ENCODE results near the gene LZTS3.
"Not testable (repeated sequence)": the region's sequence is repeated elsewhere in the genome, so short reads cannot be mapped to it uniquely, and the experiment has no call there.

LZTS3 gene

DNA sequence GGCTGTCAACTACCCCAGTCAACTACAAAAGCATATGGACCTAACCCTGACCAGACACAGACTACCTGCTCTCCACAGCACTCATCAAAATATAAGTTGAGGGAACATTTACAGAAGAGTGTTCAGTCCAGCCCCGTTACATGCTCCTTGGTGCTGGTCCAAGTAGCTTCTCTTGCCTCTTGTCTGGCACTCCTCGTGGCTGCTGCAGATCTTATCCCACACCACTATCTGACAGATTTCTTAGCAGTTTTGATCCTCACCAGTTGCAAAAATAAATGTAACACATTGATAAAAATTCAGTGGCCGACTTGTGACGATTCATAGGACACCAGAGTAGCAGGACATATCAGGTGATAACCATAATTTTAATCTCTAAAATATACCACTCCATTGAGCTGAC is 44.3 kb downstream of the LZTS3 start:
- Histone ChIP-seq H3K4me1 (ENCODE audit: control insufficient read depth, insufficient read depth, low read length, poor library complexity, severe bottlenecking) (no peaks in the 10 kb centered on the region), H3K36me3 (ENCODE audit: control insufficient read depth, insufficient read depth, low read length) (peaks cover 2% of the 10 kb centered on the region), H3K27ac (ENCODE audit: low read depth, low read length, severe bottlenecking) (no peak overlapping the region), H3K9me3 (ENCODE audit: control insufficient read depth, low read length) (peaks cover 10% of the 10 kb centered on the region), H3K4me3 (ENCODE audit: extremely low read depth, insufficient read depth, low read length, poor library complexity, severe bottlenecking) (no peak overlapping the region)
- WGBS, 2 experiments (ENCODE audit: insufficient coverage in 2 of 2): 94 to 95% methylated on average over 3 to 4 of the region's 4 CpGs

DNA sequence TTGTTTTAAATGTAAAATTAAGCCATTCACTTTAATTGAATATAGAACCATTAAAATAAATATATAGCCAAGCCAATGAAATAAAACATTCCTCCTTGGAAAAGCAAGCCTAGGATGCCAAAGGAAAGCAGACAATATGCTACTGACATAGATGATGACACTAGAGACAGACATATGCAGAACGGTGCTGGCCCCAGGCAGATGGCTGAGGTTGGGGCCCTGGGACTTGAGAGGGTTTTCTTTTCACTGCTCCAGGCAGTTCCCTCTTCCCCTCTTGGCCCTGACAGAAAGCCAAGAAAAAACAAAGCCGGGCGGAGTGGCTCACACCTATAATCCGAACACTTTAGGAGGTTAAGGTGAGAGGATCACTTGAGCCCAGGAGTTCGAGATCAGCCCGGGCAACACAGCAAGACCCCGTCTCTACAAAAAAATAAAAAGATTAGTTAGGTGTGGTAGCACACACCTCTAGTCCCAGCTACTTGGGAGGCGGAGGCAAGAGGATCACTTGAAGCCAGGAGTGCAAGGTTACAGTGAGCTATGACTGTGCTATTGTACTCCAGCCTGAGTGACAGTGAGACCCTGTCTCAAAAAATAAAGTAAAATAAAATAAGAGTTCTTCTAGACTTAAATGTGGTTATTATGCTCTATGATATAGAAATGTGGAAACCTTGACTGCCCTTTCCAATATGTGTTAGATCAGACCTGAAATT is 44.9 kb downstream of the LZTS3 start:
- WGBS, 2 experiments (ENCODE audit: insufficient coverage in 2 of 2): 94 to 98% methylated on average over 4 to 6 of the region's 8 CpGs
- peaks cover 4% of the 10 kb centered on the region for H3K36me3 ChIP-seq (ENCODE audit: control insufficient read depth, insufficient read depth, low read length)
- H3K9me3 ChIP-seq (ENCODE audit: control insufficient read depth, low read length): peaks cover 13% of the 10 kb centered on the region
- H3K4me1 ChIP-seq (ENCODE audit: control insufficient read depth, insufficient read depth, low read length, poor library complexity, severe bottlenecking): no peaks in the 10 kb centered on the region
- H3K27ac ChIP-seq (ENCODE audit: low read depth, low read length, severe bottlenecking): no peak overlapping the region
- no peak overlapping the region for H3K4me3 ChIP-seq (ENCODE audit: extremely low read depth, insufficient read depth, low read length, poor library complexity, severe bottlenecking)

DNA sequence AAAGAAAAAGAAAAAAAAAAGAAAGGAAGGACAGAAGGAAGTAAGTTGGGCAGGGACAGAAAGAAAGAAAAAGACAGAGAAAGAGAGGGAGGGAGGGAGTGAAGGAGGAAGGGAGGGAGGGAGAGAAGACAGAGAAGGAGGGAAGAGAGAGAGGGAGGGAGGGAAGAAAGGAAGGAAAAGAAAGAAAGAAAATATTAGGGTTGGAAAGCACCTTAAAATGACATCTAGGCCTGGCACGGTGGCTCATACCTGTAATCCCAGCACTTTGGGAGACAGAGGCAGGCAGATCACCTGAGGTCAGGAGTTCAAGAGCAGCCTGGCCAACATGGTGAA is 46.9 kb downstream of the LZTS3 start:
- Histone ChIP-seq H3K36me3 (ENCODE audit: control insufficient read depth, insufficient read depth, low read length) (peaks cover 23% of the 10 kb centered on the region), H3K4me1 (ENCODE audit: control insufficient read depth, insufficient read depth, low read length, poor library complexity, severe bottlenecking) (no peaks in the 10 kb centered on the region), H3K9me3 (ENCODE audit: control insufficient read depth, low read length) (peaks cover 21% of the 10 kb centered on the region), H3K27ac (ENCODE audit: low read depth, low read length, severe bottlenecking) (no peak overlapping the region), H3K4me3 (ENCODE audit: extremely low read depth, insufficient read depth, low read length, poor library complexity, severe bottlenecking) (no peak overlapping the region)
- WGBS, 2 experiments (ENCODE audit: insufficient coverage in 2 of 2): 90 to 91% methylated on average over 1 of the region's 1 CpG

DNA sequence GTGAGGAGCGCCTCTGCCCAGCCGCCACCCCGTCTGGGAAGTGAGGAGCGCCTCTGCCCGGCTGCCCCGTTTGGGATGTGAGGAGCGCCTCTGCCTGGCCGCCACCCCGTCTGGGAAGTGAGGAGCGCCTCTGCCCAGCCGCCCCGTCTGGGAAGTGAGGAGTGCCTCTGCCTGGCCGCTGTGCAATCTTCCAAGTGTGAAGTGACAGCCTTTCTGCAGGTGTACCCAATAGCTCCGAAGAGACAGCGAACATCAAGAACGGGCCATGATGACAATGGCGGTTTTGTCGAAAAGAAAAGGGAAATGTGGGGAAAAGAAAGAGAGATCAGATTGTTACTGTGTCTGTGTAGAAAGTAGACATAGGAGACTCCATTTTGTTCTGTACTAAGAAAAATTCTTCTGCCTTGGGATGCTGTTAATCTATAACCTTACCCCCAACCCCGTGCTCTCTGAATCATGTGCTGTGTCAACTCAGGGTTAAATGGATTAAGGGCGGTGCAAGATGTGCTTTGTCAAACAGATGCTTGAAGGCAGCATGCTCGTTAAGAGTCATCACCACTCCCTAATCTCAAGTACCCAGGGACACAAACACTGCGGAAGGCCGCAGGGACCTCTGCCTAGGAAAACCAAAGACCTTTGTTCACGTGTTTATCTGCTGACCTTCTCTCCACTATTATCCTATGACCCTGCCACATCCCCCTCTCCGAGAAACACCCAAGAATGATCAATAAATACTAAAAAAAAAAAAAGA is 47.4 kb downstream of the LZTS3 start:
- not testable (repeated sequence) for H3K4me3 ChIP-seq (ENCODE audit: extremely low read depth, insufficient read depth, low read length, poor library complexity, severe bottlenecking); H3K27ac ChIP-seq (ENCODE audit: low read depth, low read length, severe bottlenecking); H3K4me1 ChIP-seq (ENCODE audit: control insufficient read depth, insufficient read depth, low read length, poor library complexity, severe bottlenecking)
- Histone ChIP-seq H3K9me3 (ENCODE audit: control insufficient read depth, low read length) (peaks cover 21% of the 10 kb centered on the region), H3K36me3 (ENCODE audit: control insufficient read depth, insufficient read depth, low read length) (peaks cover 28% of the 10 kb centered on the region)
- whole genome bisulfite sequencing, 2 experiments (ENCODE audit: insufficient coverage in 2 of 2): 97 to 100% methylated on average over 8 to 17 of the region's 25 CpGs

DNA sequence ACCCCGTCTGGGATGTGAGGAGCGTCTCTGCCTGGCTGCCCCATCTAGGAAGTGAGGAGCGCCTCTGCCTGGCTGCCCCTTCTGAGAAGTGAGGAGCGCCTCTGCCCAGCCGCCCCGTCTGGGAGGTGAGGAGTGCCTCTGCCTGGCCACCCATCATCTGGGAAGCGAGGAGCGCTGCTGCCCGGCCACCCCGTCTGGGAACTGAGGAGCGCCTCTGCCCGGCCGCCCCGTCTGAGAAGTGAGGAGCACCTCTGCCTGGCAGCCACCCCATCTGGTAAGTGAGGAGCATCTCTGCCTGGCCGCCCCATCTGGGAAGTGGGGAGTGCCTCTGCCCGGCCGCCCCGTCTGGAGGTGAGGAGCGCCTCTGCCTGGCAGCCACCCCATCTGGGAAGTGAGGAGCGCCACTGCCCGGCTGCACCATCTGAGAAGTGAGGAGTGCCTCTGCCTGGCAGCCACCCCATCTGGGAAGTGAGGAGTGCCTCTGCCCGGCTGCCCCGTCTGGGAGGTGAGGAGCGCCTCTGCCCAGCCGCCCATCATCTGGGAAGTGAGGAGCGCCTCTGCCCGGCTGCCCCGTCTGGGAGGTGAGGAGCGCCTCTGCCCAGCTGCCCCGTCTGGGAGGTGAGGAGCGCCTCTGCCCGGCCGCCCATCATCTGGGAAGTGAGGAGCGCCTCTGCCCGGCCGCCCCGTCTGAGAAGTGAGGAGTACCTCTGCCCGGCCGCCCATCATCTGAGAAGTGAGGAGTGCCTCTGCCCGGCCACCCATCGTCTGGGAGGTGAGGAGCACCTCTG is 48.4 kb downstream of the LZTS3 start:
- WGBS, 2 experiments (ENCODE audit: insufficient coverage in 2 of 2): 95 to 98% methylated on average over 38 to 41 of the region's 41 CpGs
- H3K4me1 ChIP-seq (ENCODE audit: control insufficient read depth, insufficient read depth, low read length, poor library complexity, severe bottlenecking); H3K27ac ChIP-seq (ENCODE audit: low read depth, low read length, severe bottlenecking); H3K4me3 ChIP-seq (ENCODE audit: extremely low read depth, insufficient read depth, low read length, poor library complexity, severe bottlenecking): not testable (repeated sequence)
- Histone ChIP-seq H3K36me3 (ENCODE audit: control insufficient read depth, insufficient read depth, low read length) (peaks cover 34% of the 10 kb centered on the region), H3K9me3 (ENCODE audit: control insufficient read depth, low read length) (peaks cover 21% of the 10 kb centered on the region)

DNA sequence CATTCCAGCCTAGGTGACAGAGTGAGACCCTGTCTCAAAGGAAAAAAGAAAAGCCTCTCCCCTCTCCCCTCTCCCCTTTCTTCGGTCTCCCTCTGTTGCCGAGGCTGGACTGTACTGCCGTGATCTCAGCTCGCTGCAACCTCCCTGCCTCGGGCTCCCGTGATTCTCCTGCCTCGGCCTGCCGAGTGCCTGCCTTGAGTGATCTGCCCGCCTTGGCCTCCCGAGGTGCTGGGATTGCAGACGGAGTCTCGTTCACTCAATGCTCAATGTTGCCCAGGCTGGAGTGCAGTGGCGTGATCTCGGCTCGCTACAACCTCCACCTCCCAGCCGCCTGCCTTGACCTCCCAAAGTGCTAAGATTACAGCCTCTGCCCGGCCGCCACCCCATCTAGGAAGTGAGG is 49.2 kb downstream of the LZTS3 start:
- not testable (repeated sequence) for H3K4me3 ChIP-seq (ENCODE audit: extremely low read depth, insufficient read depth, low read length, poor library complexity, severe bottlenecking); H3K4me1 ChIP-seq (ENCODE audit: control insufficient read depth, insufficient read depth, low read length, poor library complexity, severe bottlenecking); H3K27ac ChIP-seq (ENCODE audit: low read depth, low read length, severe bottlenecking)
- H3K9me3 ChIP-seq (ENCODE audit: control insufficient read depth, low read length): peaks cover 21% of the 10 kb centered on the region
- H3K36me3 ChIP-seq (ENCODE audit: control insufficient read depth, insufficient read depth, low read length): peaks cover 38% of the 10 kb centered on the region
- WGBS, 2 experiments (ENCODE audit: insufficient coverage in 2 of 2): 90 to 98% methylated on average over 2 to 10 of the region's 18 CpGs

DNA sequence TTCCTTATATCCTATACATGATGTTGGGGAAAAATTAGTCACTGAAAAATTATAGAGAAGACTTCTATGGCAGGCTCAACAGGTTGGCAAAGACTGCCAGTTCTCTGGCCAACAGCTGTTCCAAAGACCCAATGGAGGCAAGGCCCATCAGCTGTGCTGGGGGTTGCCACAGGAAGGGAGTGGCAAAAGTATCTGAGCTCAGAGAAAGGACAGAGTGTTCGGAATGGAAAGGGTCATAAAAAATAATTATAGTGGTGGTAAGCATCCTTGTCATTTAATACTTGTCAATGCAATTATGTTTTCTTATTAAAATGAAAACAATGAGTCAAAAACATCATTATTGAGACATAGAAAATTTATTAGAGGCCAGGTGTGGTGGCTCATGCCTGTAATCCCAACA is 49.8 kb downstream of the LZTS3 start:
- WGBS, 2 experiments (ENCODE audit: insufficient coverage in 2 of 2): 100% methylated on average over 1 of the region's 1 CpG; no CpG with 5 or more reads in 1 of the 2 experiments
- peaks cover 38% of the 10 kb centered on the region for H3K36me3 ChIP-seq (ENCODE audit: control insufficient read depth, insufficient read depth, low read length)
- peaks cover 21% of the 10 kb centered on the region for H3K9me3 ChIP-seq (ENCODE audit: control insufficient read depth, low read length)
- no peak overlapping the region for H3K4me3 ChIP-seq (ENCODE audit: extremely low read depth, insufficient read depth, low read length, poor library complexity, severe bottlenecking)
- no peaks in the 10 kb centered on the region for H3K4me1 ChIP-seq (ENCODE audit: control insufficient read depth, insufficient read depth, low read length, poor library complexity, severe bottlenecking)
- no peak overlapping the region for H3K27ac ChIP-seq (ENCODE audit: low read depth, low read length, severe bottlenecking)

DNA sequence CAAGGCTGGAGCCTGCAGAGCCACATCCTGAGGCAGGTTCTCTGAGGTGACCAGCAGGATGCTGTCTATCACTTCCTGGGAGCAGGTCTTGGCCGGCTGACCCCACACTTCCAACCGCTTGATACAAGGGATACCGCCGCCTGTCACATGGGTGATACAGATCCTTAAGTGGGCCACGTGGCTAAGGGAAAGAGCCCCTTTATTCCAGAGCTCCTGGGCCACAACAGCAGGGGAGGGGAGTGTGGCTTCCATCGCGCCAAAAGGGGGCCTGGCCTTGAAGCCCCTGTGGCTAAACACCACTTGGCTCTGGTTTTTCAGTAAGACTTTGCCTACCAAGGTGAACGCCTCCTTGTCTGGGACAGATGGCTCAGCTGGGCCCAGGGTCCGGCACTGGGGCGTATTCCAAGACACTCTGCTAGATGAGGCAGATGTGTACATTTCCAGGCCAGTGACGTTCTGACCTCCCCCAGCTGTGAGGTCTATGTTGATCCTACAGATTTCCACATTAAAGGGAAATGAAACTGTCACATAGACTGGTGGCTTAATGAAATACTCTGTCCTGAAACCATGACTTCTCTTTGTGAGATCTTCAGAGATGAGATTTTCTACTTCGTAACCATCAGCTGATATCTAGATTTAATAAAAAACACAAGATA is 51.3 kb downstream of the LZTS3 start:
- Histone ChIP-seq H3K4me3 (ENCODE audit: extremely low read depth, insufficient read depth, low read length, poor library complexity, severe bottlenecking) (no peak overlapping the region), H3K9me3 (ENCODE audit: control insufficient read depth, low read length) (peaks cover 18% of the 10 kb centered on the region), H3K27ac (ENCODE audit: low read depth, low read length, severe bottlenecking) (no peak overlapping the region), H3K36me3 (ENCODE audit: control insufficient read depth, insufficient read depth, low read length) (peaks cover 35% of the 10 kb centered on the region), H3K4me1 (ENCODE audit: control insufficient read depth, insufficient read depth, low read length, poor library complexity, severe bottlenecking) (no peaks in the 10 kb centered on the region)
- WGBS, 2 experiments (ENCODE audit: insufficient coverage in 2 of 2): 95 to 99% methylated on average over 11 to 12 of the region's 12 CpGs

DNA sequence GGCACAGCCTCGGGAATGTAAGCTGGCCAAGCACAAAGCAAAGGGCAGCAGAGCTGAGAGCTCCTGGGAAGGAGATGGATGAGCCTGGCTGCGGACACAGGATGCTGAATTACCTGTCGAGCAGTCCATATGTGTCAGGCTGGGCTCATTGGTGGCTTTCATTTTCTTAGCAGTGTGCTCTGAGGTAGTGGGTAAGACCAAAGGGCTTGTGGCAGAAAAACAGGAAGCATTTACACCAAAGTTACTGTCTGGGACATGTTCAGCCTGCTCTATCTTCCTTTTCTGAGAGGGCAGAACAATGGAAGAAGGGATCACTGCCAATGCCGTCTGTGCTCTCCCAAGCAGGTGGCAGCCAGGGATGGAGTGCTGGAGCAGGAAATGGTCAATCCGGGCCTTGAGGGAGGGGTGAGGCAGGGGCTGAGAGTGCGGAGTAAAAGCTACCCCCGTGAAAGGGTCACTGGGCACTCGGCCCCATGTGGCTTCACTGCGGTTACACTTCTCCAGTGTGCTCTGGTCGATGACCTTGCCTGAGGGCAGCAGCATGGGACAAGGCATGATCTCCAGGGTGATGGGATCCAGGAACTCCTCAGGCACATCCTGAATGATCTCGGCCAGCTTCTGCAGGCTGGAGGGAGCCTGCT is 52.0 kb downstream of the LZTS3 start:
- H3K9me3 ChIP-seq (ENCODE audit: control insufficient read depth, low read length): peaks cover 16% of the 10 kb centered on the region
- H3K4me3 ChIP-seq (ENCODE audit: extremely low read depth, insufficient read depth, low read length, poor library complexity, severe bottlenecking): no peak overlapping the region
- H3K4me1 ChIP-seq (ENCODE audit: control insufficient read depth, insufficient read depth, low read length, poor library complexity, severe bottlenecking): no peaks in the 10 kb centered on the region
- no peak overlapping the region for H3K27ac ChIP-seq (ENCODE audit: low read depth, low read length, severe bottlenecking)
- peaks cover 35% of the 10 kb centered on the region for H3K36me3 ChIP-seq (ENCODE audit: control insufficient read depth, insufficient read depth, low read length)
- WGBS, 2 experiments (ENCODE audit: insufficient coverage in 2 of 2): 96% methylated on average over 11 of the region's 11 CpGs

DNA sequence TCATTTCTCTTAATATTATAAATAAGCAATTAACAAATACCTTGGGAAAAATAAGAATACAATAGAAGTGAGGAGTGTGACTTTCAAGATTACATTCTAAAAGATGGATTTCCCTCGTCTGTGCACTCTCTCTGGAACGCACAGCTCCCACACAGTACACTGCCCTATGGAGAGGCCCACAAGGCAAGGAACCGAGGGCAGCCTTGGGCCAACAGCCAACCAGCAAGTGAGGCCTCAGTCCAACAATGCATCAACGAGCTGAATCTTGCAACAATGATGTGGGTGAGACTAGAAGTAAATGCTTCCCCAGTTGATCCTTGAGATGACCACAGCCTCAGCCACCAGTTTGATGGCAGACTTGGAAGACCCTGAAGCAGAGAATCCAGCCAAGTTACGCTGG is 54.3 kb downstream of the LZTS3 start:
- no peaks in the 10 kb centered on the region for H3K4me1 ChIP-seq (ENCODE audit: control insufficient read depth, insufficient read depth, low read length, poor library complexity, severe bottlenecking)
- peaks cover 40% of the 10 kb centered on the region for H3K36me3 ChIP-seq (ENCODE audit: control insufficient read depth, insufficient read depth, low read length)
- no peak overlapping the region for H3K4me3 ChIP-seq (ENCODE audit: extremely low read depth, insufficient read depth, low read length, poor library complexity, severe bottlenecking)
- H3K27ac ChIP-seq (ENCODE audit: low read depth, low read length, severe bottlenecking): no peak overlapping the region
- WGBS, 2 experiments (ENCODE audit: insufficient coverage in 2 of 2): 92 to 93% methylated on average over 4 of the region's 5 CpGs
- H3K9me3 ChIP-seq (ENCODE audit: control insufficient read depth, low read length): peaks cover 11% of the 10 kb centered on the region

All from mesodermal cell (in vitro differentiated cells).